Tracheal epithelial cell (primary cell): Measurements from ENCODE around the gene SATB2. TPM values are rescaled to one million over a fixed set of nuclear protein-coding genes. Genes with fewer than 3 reads are reported as not detected.

Experiments
- total RNA-seq: library from RNA; depleted of rRNA; stranded (reverse); fragments of >200 nt; gene quantifications from 2 replicates; pipeline ENCODE4 v1.2.1, GENCODE V29; 2014

Gene SATB2
- total RNA-seq: 1.3 and 1.7 TPM in 2 replicates

GRCh38 chr2:199457147-199458008, at the start of gene SATB2:
Gene SATB2 (minus strand): TSS chr2:199457939. CDS start chr2:199456037, 1,902 bp downstream.

